Islet of Langerhans (tissue), 1 donor: ENCODE measurements around the gene VAV1.
"Not testable (repeated sequence)": the region's sequence is repeated elsewhere in the genome, so short reads cannot be mapped to it uniquely, and the experiment has no call there.

ENCODE experiments used
- FAIRE-seq: peaks from one replicate; lab custom pipeline; 2011; peaks lifted over from hg19 to GRCh38; lab: Jason Lieb, UNC

VAV1 gene

DNA sequence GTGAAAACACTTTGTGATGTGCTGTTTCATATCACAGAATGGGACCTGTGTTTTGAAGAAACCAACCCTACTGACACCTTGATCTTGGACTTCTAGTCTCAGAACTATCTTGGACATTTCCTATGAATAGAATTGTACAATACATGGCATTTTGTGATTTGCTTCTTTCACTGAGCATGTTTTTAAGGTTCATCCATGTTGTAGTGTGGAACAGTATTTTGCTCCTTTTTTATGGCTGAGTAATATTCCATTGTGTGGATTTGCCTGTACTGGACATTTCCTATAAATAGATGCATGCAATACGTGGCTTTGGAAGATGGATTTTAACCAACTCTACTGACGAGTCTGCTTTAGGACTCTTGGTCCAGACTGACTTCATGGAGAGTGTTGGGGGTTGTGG is 46.8 kb downstream of the VAV1 start:
- FAIRE-seq = no peak

DNA sequence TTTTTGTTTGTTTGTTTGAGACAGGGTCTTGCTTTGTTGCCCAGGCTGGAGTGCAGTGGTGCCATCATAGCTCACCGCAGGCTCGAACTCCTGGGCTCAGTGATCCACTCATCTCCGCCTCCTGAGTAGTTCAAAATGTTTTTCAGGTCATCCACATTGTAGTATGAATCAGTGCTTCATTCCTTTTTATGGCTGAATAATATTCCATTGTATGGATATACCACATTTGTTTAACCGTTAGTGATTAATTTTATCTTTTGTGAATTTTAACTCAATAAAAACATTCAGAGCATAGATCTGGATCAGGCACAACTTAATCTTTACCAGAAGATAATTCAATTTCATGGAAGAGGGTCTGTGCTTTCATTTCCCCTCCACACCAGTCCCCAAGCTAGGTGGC is 47.7 kb downstream of the VAV1 start:
- FAIRE-seq = no peak

GRCh38 chr19:6821639-6822310 is 49.3 kb downstream of the VAV1 start:
- no peak for FAIRE-seq

- FAIRE-seq = no peak
These were observed 49.8 kb downstream of the VAV1 start for GRCh38 chr19:6822311-6822670.

- no peak for FAIRE-seq
These were observed 52.7 kb downstream of the VAV1 start for GRCh38 chr19:6825076-6825774.

DNA sequence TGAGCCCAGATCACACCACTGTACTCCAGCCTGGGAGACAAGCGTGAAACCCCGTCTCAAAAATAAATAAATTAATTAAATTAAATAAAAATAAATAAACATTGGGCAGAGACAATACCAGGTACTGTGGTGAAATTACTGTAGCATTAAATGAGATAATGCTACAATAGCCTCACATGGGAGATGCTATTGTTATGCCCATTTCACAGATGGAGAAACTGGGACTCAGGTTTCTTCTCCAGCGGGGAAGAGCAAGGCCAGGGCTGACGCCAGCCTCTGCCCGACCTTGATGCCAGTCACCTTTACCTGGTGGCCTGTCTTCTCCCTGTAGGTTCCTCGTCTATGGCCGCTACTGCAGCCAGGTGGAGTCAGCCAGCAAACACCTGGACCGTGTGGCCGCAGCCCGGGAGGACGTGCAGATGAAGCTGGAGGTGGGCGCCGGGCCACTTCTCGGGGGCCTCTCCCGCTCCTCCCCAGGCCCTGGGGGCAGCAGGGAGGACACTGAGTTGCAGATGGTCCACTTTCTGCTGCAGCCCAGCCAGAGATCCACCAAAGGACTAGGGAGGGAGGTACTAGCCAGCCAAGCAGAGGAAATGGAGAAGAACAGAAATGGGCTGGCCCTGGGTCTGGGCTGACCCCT is 53.9 kb downstream of the VAV1 start:
- no peak for FAIRE-seq

DNA sequence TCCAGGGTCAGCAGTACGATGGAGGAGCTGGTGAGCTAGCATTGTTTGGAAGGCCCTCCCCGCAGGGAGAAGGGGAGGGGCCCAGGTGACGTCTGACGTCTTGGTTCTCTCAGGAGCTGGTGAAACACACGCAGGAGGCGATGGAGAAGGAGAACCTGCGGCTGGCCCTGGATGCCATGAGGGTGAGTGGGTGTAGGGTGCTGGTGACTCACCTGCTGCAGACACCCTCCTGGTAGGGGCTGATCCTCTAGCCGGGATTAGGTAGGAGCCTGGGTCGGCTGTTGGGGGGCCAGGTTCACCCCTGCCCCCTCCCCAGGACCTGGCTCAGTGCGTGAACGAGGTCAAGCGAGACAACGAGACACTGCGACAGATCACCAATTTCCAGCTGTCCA is 55.8 kb downstream of the VAV1 start:
- FAIRE-seq = no peak

GRCh38 chr19:6828698-6829633 is 56.5 kb downstream of the VAV1 start:
- FAIRE-seq = no peak

GRCh38 chr19:6829829-6830228 is 57.3 kb downstream of the VAV1 start:
- not testable (repeated sequence) for FAIRE-seq

- not testable (repeated sequence) for FAIRE-seq
These were observed 58.6 kb downstream of the VAV1 start for GRCh38 chr19:6831084-6831483.

- FAIRE-seq = no peak
These were observed 59.9 kb downstream of the VAV1 start for GRCh38 chr19:6832412-6832811.

- no peak for FAIRE-seq
These were observed 60.8 kb downstream of the VAV1 start for GRCh38 chr19:6833166-6833790.

- no peak for FAIRE-seq
These were observed 61.9 kb downstream of the VAV1 start for GRCh38 chr19:6834433-6834832.

DNA sequence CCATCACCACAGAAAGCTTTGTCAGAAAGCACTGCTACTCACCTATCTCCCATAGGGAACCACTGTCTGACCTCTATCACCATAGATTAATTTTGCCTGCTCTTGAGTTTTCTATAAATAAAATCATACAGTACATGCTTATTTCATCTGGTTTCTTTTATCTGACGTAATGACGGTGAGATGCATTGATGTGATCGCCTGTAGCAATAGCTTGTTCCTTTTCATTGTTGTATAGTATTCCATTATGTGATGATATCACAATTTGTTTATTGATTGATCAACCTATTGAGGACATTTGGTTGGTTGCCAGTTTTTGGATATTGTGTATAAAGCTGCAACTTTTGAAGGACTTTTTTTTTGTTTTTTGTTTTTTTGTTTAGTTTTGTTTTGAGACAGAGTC is 63.0 kb downstream of the VAV1 start:
- no peak for FAIRE-seq

DNA sequence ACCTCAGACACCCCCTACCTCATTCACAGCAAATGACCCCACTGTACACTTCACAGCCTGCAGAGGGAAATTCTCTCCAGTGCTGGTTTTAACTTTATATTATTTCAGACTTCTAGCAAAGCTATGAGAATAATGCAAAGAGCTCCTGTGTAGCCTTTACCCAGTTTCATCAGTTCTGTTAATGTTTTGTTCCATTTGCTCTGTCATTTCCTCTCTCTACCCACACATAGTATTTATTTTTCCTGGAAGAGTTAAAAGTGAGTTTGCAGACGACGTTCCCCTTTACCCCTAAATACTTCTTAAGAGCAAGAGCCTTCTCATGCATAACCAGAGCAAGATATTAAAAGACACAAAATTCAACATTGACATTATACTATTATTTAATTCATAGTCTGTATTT is 65.0 kb downstream of the VAV1 start:
- FAIRE-seq = no peak

DNA sequence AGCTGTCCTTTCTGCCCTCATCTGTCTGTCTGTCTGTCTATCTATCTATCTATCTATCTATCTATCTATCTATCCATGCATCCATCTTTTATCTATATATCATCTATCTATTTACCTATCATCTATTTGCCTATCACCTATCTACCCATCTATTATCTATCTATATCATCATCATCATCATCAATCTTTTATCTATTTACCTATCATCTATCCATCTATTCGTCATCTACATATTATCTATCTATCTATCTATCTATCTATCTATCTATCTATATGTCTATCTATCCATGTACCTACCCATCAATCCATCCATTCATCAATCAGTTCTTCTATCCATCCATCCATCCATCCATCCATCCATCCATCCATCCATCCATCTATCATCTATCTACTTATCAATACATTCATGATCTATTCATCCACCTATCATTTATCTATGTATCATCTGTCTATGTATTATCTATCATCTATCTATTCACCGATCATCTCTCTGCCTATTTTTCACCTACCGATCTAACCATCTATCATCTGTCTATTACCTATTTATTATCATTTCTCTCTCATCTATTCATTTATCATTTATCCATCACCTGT is 65.7 kb downstream of the VAV1 start:
- FAIRE-seq = no peak

DNA sequence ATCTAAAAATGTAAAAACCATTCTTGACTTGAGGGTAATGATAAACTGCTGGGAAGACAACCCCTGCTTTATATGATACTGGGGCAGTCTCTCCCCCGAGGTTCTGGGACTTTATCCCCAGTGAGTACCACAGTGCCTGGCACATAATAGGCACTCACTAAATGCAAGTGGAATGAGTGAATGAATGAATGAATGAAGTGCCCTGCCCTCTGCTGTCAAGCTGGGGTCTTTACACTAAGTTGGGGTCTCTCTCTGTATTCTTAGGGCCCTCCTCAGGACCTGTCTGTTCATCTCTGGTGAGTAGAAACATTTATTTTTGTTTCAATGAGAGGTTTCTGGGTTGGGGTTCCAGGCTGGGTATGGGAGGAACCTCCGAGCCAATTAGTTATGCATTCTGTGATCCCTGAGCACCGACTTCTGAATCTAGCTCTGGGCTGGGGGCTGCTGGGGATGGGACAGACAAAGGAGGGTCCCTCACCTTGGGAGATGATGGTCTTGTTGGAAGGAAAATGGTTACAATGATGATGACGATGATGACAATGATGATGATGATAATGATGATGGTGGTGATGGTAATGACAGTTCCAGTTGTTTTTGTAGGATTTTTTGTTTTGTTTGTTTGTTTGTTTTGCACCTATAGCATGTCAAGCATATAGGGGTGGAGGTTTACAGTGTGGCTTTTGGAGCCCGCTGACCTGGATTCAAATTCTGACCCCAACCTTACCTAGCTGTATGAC is 70.5 kb downstream of the VAV1 start:
- no peak for FAIRE-seq

DNA sequence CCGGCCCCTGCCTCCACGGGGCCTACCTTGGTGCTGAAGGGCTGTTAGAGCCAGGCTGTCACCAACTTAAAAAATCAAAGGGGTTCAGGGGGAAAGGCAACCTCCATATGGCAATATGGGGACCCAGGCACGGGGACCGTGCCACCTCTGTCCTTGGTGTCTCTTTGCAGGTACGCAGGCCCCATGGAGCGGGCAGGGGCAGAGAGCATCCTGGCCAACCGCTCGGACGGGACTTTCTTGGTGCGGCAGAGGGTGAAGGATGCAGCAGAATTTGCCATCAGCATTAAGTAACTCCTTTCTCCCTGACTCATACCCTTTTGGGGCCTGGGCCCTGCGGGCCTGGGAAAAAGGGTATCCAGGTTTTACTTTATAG is 75.3 kb downstream of the VAV1 start:
- no peak for FAIRE-seq

- no peak for FAIRE-seq
These were observed 76.5 kb downstream of the VAV1 start for GRCh38 chr19:6848986-6849385.

- no peak for FAIRE-seq
These were observed 77.4 kb downstream of the VAV1 start for GRCh38 chr19:6849876-6850275.

- FAIRE-seq = no peak
These were observed 78.9 kb downstream of the VAV1 start for GRCh38 chr19:6851359-6851758.
